HK-2 (cell line): ENCODE measurements around the gene RBMY1A1.
"Not testable (repeated sequence)": the region's sequence is repeated elsewhere in the genome, so short reads cannot be mapped to it uniquely, and the experiment has no call there.

ENCODE experiments used
- DNase-seq: peaks from one replicate; pipeline ENCODE4 v3.0.0-alpha.2; 2018; ENCODE audit not compliant: unreplicated experiment

The RBMY1A1 gene

GRCh38 chrY:21534579-21534978 lies at the start of gene RBMY1A1:
Gene RBMY1A1 (plus strand): TSS chrY:21534879. CDS start chrY:21536892, 2,013 bp downstream.
- DNase-seq, result not testable (repeated sequence)

- DNase-seq, result not testable (repeated sequence)
These were observed 23.6 kb upstream of the RBMY1A1 start, which contains the start of gene RBMY1B for GRCh38 chrY:21511038-21511437. Gene RBMY1B (plus strand): TSS chrY:21511338. CDS start chrY:21513351, 2,013 bp downstream.

- not testable (repeated sequence) for DNase-seq
These were observed 24.8 kb downstream of the RBMY1A1 start for GRCh38 chrY:21559316-21559984.

- DNase-seq, result no peak
These were observed 50.8 kb downstream of the RBMY1A1 start for GRCh38 chrY:21585449-21585848.

- not testable (repeated sequence) for DNase-seq
These were observed 51.8 kb downstream of the RBMY1A1 start for GRCh38 chrY:21586454-21586853.

GRCh38 chrY:21592059-21592458 lies 57.4 kb downstream of the RBMY1A1 start:
- no peak for DNase-seq

- DNase-seq, result not testable (repeated sequence)
These were observed 61.6 kb downstream of the RBMY1A1 start for GRCh38 chrY:21596287-21596686.
